ENCODE data around the gene TM4SF5.

DNA sequence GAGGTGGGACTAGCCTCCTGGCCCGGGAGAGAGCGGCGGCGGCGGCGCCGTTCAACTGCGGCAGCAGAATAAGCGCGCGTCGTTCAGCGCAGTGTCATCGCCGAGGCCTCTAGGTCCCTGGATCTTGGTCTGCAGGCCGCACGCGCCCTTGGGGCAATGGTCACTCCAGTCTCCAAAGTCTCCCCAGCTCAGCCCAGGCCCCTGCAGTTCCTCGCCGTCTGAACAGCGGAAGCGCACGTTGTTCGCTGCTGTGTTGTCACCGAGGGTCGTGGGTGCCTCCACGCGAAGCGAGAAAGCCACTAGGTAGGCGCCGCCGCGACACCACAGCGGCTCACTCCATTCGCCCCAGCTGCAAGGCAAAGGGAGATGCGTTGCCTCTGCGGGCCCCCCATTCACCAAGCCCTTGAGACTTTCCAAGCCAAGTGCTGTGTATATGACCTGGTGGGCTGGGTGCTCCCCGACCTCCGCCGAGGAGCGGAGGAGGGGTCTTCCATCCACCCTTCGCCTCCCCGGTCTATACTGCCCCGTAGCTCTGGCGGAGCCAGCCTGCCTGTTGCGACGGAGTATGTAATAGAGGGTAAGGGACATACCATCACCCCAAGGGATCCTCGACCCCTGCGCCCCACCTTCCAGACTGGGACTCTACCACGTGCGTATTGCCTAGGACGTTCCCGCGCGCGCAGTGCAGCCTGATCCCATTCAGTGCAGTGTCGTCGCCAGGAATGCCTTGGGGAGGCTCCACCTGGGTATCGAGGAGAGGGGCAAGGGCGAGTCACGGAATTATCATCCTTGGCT, 13.8 kb downstream of the TM4SF5 start:
- TF ChIP-seq POLR2A (IDR thresholded peaks at IDR 0.05; ENCODE audit: low read depth, low read length), result no peak
- TF ChIP-seq POLR2AphosphoS5 (IDR thresholded peaks at IDR 0.05; ENCODE audit: low read depth, low read length), result no peak
